ENCODE results near the gene ASCC1. TPM values are rescaled to one million over a fixed set of nuclear protein-coding genes. Genes with fewer than 3 reads are reported as not detected.

ASCC1 gene
- total and polyA plus RNA-seq, 2 of the 13 experiments (the other 11 are each of a cell fraction or from before 2014, with no cell fraction given) = 21.6 to 30.1 TPM

GRCh38 chr10:72098836-72099599 is 117.1 kb downstream of the ASCC1 start (continued):
- no peak for TF ChIP-seq MLX (CRISPR knock-in tag; IDR thresholded peaks at IDR 0.05)
- TF ChIP-seq BRCA1 (CRISPR knock-in tag; IDR thresholded peaks at IDR 0.05) = 0 out of 2 replicates have a peak, but pooled peaks have one; percentile 1
- no peak for TF ChIP-seq ZNF510 (CRISPR knock-in tag; IDR thresholded peaks at IDR 0.05; ENCODE audit: low read depth)
- no peak for TF ChIP-seq BORCS8-MEF2B (CRISPR knock-in tag; IDR thresholded peaks at IDR 0.05)
- no peak for TF ChIP-seq ZFP36 (IDR thresholded peaks at IDR 0.05; ENCODE audit: borderline replicate concordance, low read depth, low read length, partially characterized antibody)
- no peak for TF ChIP-seq SIN3A (IDR thresholded peaks at IDR 0.05; ENCODE audit: borderline replicate concordance, low read depth, low read length)
- no peak for TF ChIP-seq ZNF441 (CRISPR knock-in tag; IDR thresholded peaks at IDR 0.05; ENCODE audit: borderline replicate concordance)
- no peak for TF ChIP-seq AKNA (CRISPR knock-in tag; IDR thresholded peaks at IDR 0.05; ENCODE audit: borderline replicate concordance)
- peak; percentile 6; the same call in 1 of the 2 replicates for TF ChIP-seq CREB1 (IDR thresholded peaks at IDR 0.05)
- no peak; the same call in none of the 2 replicates for TF ChIP-seq CREB1 (CRISPR knock-in tag; IDR thresholded peaks at IDR 0.05)
- no peak for TF ChIP-seq ZNF614 (CRISPR knock-in tag; IDR thresholded peaks at IDR 0.05; ENCODE audit: borderline replicate concordance)
- no peak for TF ChIP-seq IKZF4 (CRISPR knock-in tag; IDR thresholded peaks at IDR 0.05; ENCODE audit: borderline replicate concordance, low read depth, not compliant biosample characterization)
- peak; percentile 3; the same call in 1 of the 2 replicates for TF ChIP-seq IKZF5 (CRISPR knock-in tag; IDR thresholded peaks at IDR 0.05)
- no peak for TF ChIP-seq ESRRA (CRISPR knock-in tag; IDR thresholded peaks at IDR 0.05; ENCODE audit: low read depth)
- no peak for TF ChIP-seq XRCC5 (optimal IDR thresholded peaks at IDR 0.05; ENCODE audit: low read length)

Data from HepG2 (cell line).